Caco-2 (cell line): ENCODE results near the gene PTPN13. TPM values are rescaled to one million over a fixed set of nuclear protein-coding genes. Genes with fewer than 3 reads are reported as not detected.
A peak's percentile ranks its signal among the peaks of the same experiment; 100 is the strongest.

Source experiments
- BruUV-seq: library from RNA; stranded (reverse); fragments of 400-500 nt; replicated peaks from 2 replicates; lab custom pipeline; 2021; lab: Mats Ljungman, UMichigan
- CTCF ChIA-PET: fragments of 300-600 bp; sonication (Branson Sonifier 250); formaldehyde crosslinking; loops from one replicate; lab custom pipeline; 2022; ENCODE audit warnings: antibody characterized with exemption; lab: Charles Lee
- POLR2A ChIA-PET: fragments of 300-600 bp; sonication (Branson Sonifier 250); formaldehyde crosslinking; loops from one replicate; lab custom pipeline; 2022; ENCODE audit warnings: antibody characterized with exemption; lab: Charles Lee
- DNase-seq, 2 experiments: peaks; one replicate each; pipeline versions ENCODE4 v3.0.0 to v3.0.0-alpha.2; 2020 to 2022
- H3K27me3 ChIP-seq: replicated peaks from 2 replicates; pipeline ENCODE4 v1.6.0; 2011; ENCODE audit warnings: low read length; ENCODE audit not compliant: control insufficient read depth, insufficient read depth
- H3K36me3 ChIP-seq: 2 replicates; pipeline ENCODE4 v1.5.1; 2011; ENCODE audit warnings: low read length; ENCODE audit not compliant: control insufficient read depth, insufficient read depth
- H3K4me1 ChIP-seq: fragments of 250-450 bp; sonication (Bioruptor Pico); 2 replicates; pipeline ENCODE4 v1.5.1; 2020; ENCODE audit warnings: mild to moderate bottlenecking
- H3K4me3 ChIP-seq: 2 replicates; pipeline ENCODE4 v1.5.1; 2011; ENCODE audit warnings: low read depth, mild to moderate bottlenecking, control low read depth, low read length
- H3K9me3 ChIP-seq: fragments of 250-450 bp; sonication (Bioruptor Pico); 2 replicates; pipeline ENCODE4 v1.5.1; 2020; ENCODE audit warnings: mild to moderate bottlenecking, moderate library complexity
- H3K27ac Mint-ChIP-seq: one replicate; pipeline ENCODE4 v1.8.0; 2022; ENCODE audit warnings: mixed read lengths; ENCODE audit not compliant: unreplicated experiment
- H3K27me3 Mint-ChIP-seq: one replicate; pipeline ENCODE4 v1.8.0; 2022; ENCODE audit warnings: mixed read lengths; ENCODE audit not compliant: insufficient read depth, unreplicated experiment
- H3K36me3 Mint-ChIP-seq: one replicate; pipeline ENCODE4 v1.8.0; 2022; ENCODE audit warnings: mild to moderate bottlenecking, mixed read lengths; ENCODE audit not compliant: insufficient read depth, unreplicated experiment
- H3K4me1 Mint-ChIP-seq: one replicate; pipeline ENCODE4 v1.8.0; 2022; ENCODE audit warnings: low read depth, mixed read lengths; ENCODE audit not compliant: unreplicated experiment
- H3K4me3 Mint-ChIP-seq: one replicate; pipeline ENCODE4 v1.8.0; 2022; ENCODE audit warnings: mild to moderate bottlenecking, moderate library complexity, mixed read lengths; ENCODE audit not compliant: unreplicated experiment
- H3K9me3 Mint-ChIP-seq: one replicate; pipeline ENCODE4 v1.8.0; 2022; ENCODE audit warnings: mixed read lengths; ENCODE audit not compliant: unreplicated experiment
- intact Hi-C: fragments of 100-400 bp; cut with micrococcal nuclease; formaldehyde crosslinking; loops from one replicate; pipeline ENCODE4 v1.10.0; 2022; ENCODE audit not compliant: unreplicated experiment
- total RNA-seq: library from RNA; stranded (reverse); gene quantifications from 2 replicates; pipeline ENCODE4 v1.2.3, GENCODE V29; 2022
- TF ChIP-seq, protein P1 (sequence below), 2 experiments: fragments of 200-600 bp in 1 of 2; IDR thresholded peaks; 1 replicate in 1 of 2; 2 replicates in 1 of 2; pipeline versions ENCODE4 v1.5.1 to v1.8.0; 2011 to 2022; ENCODE audit warnings: antibody characterized with exemption in 1 of 2, control low read depth in 1 of 2, inconsistent platforms in 1 of 2, low read depth in 1 of 2, low read length in 1 of 2, mild to moderate bottlenecking in 1 of 2, moderate library complexity in 1 of 2; ENCODE audit not compliant: insufficient read depth in 1 of 2, severe bottlenecking in 1 of 2, unreplicated experiment in 1 of 2

PTPN13 gene
- total RNA-seq, 1 experiment from 2014 or later, result 12.1 TPM

GRCh38 chr4:86815653-86816052, 221.5 kb downstream of the PTPN13 start:
- ChIA-PET POLR2A (no interaction called here), CTCF (no interaction called here)
- H3K27ac Mint-ChIP-seq, result no peak overlapping the region
- BruUV-seq, result no TSS peak
- no peak overlapping the region for H3K4me3 Mint-ChIP-seq
- intact Hi-C loops, result no loop called here
- no peak for DNase-seq
- peaks cover 14% of the 10 kb centered on the region for H3K4me1 Mint-ChIP-seq
- peaks cover 5% of the 10 kb centered on the region for H3K36me3 Mint-ChIP-seq
- no peaks in the 10 kb centered on the region for H3K27me3 Mint-ChIP-seq
- H3K4me3 ChIP-seq, result no peak overlapping the region
- peaks cover 2% of the 10 kb centered on the region; the same call in 1 of the 2 replicates for H3K36me3 ChIP-seq
- no peaks in the 10 kb centered on the region for H3K27me3 ChIP-seq
- peaks cover 7% of the 10 kb centered on the region; the same call in 1 of the 2 replicates for H3K9me3 ChIP-seq
- TF ChIP-seq, protein P1, sequence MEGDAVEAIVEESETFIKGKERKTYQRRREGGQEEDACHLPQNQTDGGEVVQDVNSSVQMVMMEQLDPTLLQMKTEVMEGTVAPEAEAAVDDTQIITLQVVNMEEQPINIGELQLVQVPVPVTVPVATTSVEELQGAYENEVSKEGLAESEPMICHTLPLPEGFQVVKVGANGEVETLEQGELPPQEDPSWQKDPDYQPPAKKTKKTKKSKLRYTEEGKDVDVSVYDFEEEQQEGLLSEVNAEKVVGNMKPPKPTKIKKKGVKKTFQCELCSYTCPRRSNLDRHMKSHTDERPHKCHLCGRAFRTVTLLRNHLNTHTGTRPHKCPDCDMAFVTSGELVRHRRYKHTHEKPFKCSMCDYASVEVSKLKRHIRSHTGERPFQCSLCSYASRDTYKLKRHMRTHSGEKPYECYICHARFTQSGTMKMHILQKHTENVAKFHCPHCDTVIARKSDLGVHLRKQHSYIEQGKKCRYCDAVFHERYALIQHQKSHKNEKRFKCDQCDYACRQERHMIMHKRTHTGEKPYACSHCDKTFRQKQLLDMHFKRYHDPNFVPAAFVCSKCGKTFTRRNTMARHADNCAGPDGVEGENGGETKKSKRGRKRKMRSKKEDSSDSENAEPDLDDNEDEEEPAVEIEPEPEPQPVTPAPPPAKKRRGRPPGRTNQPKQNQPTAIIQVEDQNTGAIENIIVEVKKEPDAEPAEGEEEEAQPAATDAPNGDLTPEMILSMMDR (IDR thresholded peaks at IDR 0.05; ENCODE audit: insufficient read depth in 1 of 2, low read depth in 1 of 2, low read length in 1 of 2, severe bottlenecking in 1 of 2, unreplicated experiment in 1 of 2), result no peak
- H3K9me3 Mint-ChIP-seq, result no peaks in the 10 kb centered on the region
- H3K4me1 ChIP-seq, result peaks cover 24% of the 10 kb centered on the region

DNA sequence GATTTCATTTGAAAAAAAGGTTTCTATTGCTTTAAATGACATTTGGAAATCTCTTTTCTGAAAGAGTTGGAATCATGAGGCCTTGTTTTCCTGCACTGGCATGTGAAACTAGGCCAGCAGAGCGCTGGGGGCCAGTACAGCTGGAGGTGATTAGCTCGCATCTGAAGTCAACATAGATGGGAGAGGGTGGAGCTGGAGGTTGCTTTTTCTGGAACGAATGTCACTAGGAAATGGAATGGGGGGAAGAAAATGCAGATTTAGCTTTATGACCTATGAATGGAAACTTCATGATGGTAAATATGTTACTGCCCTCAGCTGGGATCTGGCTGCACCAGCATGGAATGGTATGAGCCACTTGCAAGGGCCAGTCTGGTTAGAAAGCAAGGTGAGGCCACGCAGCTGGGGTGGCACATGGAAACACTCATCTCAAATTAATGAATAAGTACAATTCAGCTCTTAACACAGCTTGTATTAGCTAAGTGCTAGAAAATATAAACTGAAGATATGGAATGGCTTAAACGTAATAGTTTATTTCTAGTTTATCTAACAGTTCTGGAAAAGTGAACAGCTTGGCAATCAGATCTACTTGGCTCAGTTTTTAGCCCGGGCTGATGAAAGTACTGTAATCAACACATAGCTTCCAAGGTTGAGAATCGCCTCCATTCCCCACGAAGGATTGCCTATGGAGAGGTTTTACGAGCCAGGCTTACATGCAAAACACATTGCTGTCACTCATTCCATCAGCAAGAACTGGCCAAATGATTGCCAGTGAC, 222.6 kb downstream of the PTPN13 start:
- no peaks in the 10 kb centered on the region for H3K27me3 ChIP-seq
- Mint-ChIP-seq H3K36me3 (peaks cover 5% of the 10 kb centered on the region), H3K4me3 (no peak overlapping the region), H3K27me3 (no peaks in the 10 kb centered on the region), H3K4me1 (peaks cover 14% of the 10 kb centered on the region), H3K9me3 (no peaks in the 10 kb centered on the region), H3K27ac (peak overlapping the region; percentile 25)
- intact Hi-C loops, result no loop called here
- peaks cover 2% of the 10 kb centered on the region; the same call in 1 of the 2 replicates for H3K36me3 ChIP-seq
- H3K9me3 ChIP-seq, result peaks cover 7% of the 10 kb centered on the region; the same call in 1 of the 2 replicates
- TF ChIP-seq, protein P1 (IDR thresholded peaks at IDR 0.05; ENCODE audit: insufficient read depth in 1 of 2, low read depth in 1 of 2, low read length in 1 of 2, severe bottlenecking in 1 of 2, unreplicated experiment in 1 of 2), result no peak
- H3K4me1 ChIP-seq, result peaks cover 24% of the 10 kb centered on the region
- ChIA-PET POLR2A (no interaction called here), CTCF (no interaction called here)
- H3K4me3 ChIP-seq, result no peak overlapping the region
- DNase-seq, result no peak
- BruUV-seq, result no TSS peak

GRCh38 chr4:86818211-86818610, 224.1 kb downstream of the PTPN13 start:
- peaks cover 2% of the 10 kb centered on the region; the same call in 1 of the 2 replicates for H3K36me3 ChIP-seq
- POLR2A ChIA-PET, result no interaction called here
- H3K9me3 ChIP-seq, result peaks cover 7% of the 10 kb centered on the region; the same call in 1 of the 2 replicates
- H3K27me3 ChIP-seq, result no peaks in the 10 kb centered on the region
- TF ChIP-seq, protein P1 (IDR thresholded peaks at IDR 0.05; ENCODE audit: insufficient read depth in 1 of 2, low read depth in 1 of 2, low read length in 1 of 2, severe bottlenecking in 1 of 2, unreplicated experiment in 1 of 2), result no peak
- H3K4me3 ChIP-seq, result no peak overlapping the region
- Mint-ChIP-seq H3K4me3 (peak overlapping the region; percentile 22), H3K4me1 (peaks cover 14% of the 10 kb centered on the region), H3K27me3 (no peaks in the 10 kb centered on the region), H3K36me3 (no peaks in the 10 kb centered on the region), H3K9me3 (no peaks in the 10 kb centered on the region), H3K27ac (peak overlapping the region; percentile 34)
- peaks cover 24% of the 10 kb centered on the region for H3K4me1 ChIP-seq
- no peak for DNase-seq
- CTCF ChIA-PET, result interaction anchor here (0.5 to 1.3 kb wide), 3 partner anchors 177 to 969 kb away, joined by 3 to 4 read pairs (median 3); no protein-coding TSS in a partner anchor
- intact Hi-C loops, result no loop called here
- BruUV-seq, result no TSS peak
